ENCODE results near the gene PBX1. TPM values are rescaled to one million over a fixed set of nuclear protein-coding genes. Genes with fewer than 3 reads are reported as not detected.
A peak's percentile ranks its signal among the peaks of the same experiment; 100 is the strongest.

The PBX1 gene
- total and polyA plus RNA-seq, 8 donors = 17.3 to 113 (median 91.9) TPM

DNA sequence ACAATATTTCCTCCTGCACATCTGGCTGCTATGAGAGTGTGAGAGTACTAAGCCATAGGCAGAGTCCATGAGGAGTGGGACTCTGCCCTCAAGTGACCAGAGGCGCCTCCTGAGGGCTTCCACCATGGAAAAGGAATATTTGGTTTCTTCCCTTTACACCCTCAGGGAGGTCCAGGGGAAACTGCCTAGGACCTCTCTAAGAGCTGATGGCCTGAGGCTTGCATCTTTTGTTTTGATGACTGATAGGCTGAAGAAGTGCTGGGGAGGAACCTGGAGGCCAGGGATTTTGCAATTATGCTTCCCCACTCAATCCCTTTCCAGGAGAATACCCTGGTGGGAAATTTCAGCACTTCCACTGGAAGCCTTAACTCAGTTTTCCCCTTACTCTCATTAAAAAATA lies 111.0 kb downstream of the PBX1 start:
- no peaks in the 10 kb centered on the region for H3K9me3 ChIP-seq
- peaks cover 34 to 61% (median 60%) of the 10 kb centered on the region in 3 donors for H3K4me1 ChIP-seq
- no peaks in the 10 kb centered on the region for H3K27me3 ChIP-seq
- no peak for DNase-seq
- intact Hi-C loops (cut with DNase I) = no loop called here
- 95 to 98% methylated on average over 1 of the region's 1 CpG for WGBS, 2 donors
- no peak overlapping the region for H3K4me3 ChIP-seq
- TF ChIP-seq, protein P1, sequence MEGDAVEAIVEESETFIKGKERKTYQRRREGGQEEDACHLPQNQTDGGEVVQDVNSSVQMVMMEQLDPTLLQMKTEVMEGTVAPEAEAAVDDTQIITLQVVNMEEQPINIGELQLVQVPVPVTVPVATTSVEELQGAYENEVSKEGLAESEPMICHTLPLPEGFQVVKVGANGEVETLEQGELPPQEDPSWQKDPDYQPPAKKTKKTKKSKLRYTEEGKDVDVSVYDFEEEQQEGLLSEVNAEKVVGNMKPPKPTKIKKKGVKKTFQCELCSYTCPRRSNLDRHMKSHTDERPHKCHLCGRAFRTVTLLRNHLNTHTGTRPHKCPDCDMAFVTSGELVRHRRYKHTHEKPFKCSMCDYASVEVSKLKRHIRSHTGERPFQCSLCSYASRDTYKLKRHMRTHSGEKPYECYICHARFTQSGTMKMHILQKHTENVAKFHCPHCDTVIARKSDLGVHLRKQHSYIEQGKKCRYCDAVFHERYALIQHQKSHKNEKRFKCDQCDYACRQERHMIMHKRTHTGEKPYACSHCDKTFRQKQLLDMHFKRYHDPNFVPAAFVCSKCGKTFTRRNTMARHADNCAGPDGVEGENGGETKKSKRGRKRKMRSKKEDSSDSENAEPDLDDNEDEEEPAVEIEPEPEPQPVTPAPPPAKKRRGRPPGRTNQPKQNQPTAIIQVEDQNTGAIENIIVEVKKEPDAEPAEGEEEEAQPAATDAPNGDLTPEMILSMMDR (IDR thresholded peaks at IDR 0.05) = no peak
- ATAC-seq = no peak
- no peaks in the 10 kb centered on the region for H3K36me3 ChIP-seq
- no peak for FAIRE-seq
- peak overlapping the region in 1 of 4 donors; percentile 20 for H3K27ac ChIP-seq

DNA sequence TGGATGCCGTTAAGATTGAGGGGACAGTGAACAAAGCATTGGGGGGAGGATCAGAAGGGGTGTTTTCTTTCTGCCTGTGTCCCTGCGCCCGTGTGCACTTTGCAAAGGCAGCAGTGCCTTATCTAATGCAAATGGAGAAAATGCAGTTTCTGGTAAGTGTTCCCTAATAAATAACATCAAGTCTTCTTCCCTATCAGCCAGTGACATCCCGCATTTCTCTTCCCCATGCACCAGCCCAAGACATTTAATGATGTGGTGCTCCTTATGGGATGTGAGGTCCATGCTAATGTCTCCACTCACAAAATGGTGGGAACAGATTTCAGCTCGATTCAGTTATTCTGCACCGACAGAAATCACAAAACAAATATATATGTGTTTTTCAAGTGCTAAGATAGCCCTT lies 111.8 kb downstream of the PBX1 start:
- Histone ChIP-seq H3K36me3 (no peaks in the 10 kb centered on the region), H3K4me1 (peaks cover 34 to 65% (median 65%) of the 10 kb centered on the region in 3 donors), H3K9me3 (no peaks in the 10 kb centered on the region), H3K27me3 (no peaks in the 10 kb centered on the region), H3K4me3 (no peak overlapping the region), H3K27ac (peak overlapping the region in 1 of 4 donors; percentile 40)
- no peak for ATAC-seq
- TF ChIP-seq, protein P1 (IDR thresholded peaks at IDR 0.05) = no peak
- no peak for DNase-seq
- WGBS, 2 donors = 47 to 49% methylated on average over 6 of the region's 6 CpGs
- FAIRE-seq = no peak
- intact Hi-C loops (cut with DNase I) = no loop called here

DNA sequence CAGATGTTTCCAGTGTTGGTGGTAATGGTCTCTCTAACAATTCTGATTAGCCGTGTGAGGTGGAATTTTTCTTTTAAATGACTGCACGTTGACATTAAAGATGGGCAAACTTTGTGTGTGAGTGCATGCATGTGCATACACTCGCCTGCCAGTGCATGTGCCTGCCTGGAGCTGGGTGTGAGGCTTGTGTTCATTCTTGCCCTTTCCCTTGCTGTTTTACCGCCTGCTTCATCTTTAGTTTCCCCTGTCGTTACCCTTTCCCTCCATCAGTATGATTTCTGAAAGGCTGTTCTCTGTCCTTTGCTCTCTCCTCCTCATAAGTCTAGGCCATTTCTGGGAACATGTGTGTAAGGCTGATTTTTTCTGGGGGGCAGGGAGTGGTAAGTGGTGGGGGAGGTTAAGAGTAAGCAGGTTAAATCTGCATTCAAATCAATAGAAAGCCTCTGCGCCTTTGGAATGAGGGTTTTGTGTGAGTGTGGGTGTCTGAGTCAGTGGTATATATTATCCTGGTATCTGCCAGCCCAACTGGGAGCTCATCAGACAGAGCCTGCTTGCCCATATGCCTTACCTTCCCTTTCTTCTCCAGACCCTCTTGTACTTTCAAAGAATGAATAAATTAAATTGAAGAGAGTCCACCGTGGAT lies 112.5 kb downstream of the PBX1 start:
- 48 to 51% methylated on average over 7 of the region's 7 CpGs for WGBS, 2 donors
- TF ChIP-seq, protein P1 (IDR thresholded peaks at IDR 0.05) = no peak
- ATAC-seq (peak in 2 of 4 donors; percentile 13 to 17), DNase-seq (no peak), FAIRE-seq (no peak)
- no peaks in the 10 kb centered on the region for H3K36me3 ChIP-seq
- no peaks in the 10 kb centered on the region for H3K27me3 ChIP-seq
- intact Hi-C loops (cut with DNase I) = no loop called here
- peak overlapping the region in 2 of 4 donors; percentile 40 to 69 for H3K27ac ChIP-seq
- H3K4me3 ChIP-seq = no peak overlapping the region
- no peaks in the 10 kb centered on the region for H3K9me3 ChIP-seq
- peaks cover 39 to 71% (median 70%) of the 10 kb centered on the region in 3 donors for H3K4me1 ChIP-seq

GRCh38 chr1:164671966-164672571 lies 113.1 kb downstream of the PBX1 start:
- no peaks in the 10 kb centered on the region for H3K36me3 ChIP-seq
- peaks cover 35 to 70% (median 70%) of the 10 kb centered on the region in 3 donors for H3K4me1 ChIP-seq
- TF ChIP-seq, protein P1 (IDR thresholded peaks at IDR 0.05) = no peak
- intact Hi-C loops (cut with DNase I) = no loop called here
- no peak overlapping the region for H3K4me3 ChIP-seq
- no peaks in the 10 kb centered on the region for H3K9me3 ChIP-seq
- no peaks in the 10 kb centered on the region for H3K27me3 ChIP-seq
- DNase-seq (no peak), ATAC-seq (peak in 2 of 4 donors; percentile 36 to 44), FAIRE-seq (no peak)
- peak overlapping the region in 2 of 4 donors; percentile 40 to 69 for H3K27ac ChIP-seq
- 12 to 15% methylated on average over 7 of the region's 7 CpGs for WGBS, 2 donors

DNA sequence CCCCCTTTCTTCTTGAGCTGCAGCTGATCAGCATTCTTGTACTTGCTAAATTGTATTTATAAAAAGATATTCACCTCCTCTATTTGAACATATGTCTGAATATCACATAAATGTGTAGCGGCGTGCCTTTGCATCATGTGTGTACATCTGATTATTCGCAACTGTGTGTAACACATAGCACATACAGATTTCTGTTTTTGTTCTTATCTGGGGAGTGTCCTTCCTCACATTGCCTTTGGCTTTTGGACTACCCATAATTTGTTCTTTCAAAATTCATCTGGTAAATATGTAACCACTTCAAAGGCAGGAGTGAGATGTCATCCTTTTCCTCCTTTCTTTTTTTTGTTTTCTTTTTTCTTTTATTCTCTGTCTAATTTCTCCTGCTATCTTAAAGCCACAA lies 113.6 kb downstream of the PBX1 start:
- 39 to 49% methylated on average over 3 of the region's 3 CpGs for WGBS, 2 donors
- ATAC-seq (peak in 2 of 4 donors; percentile 3 to 8), DNase-seq (no peak), FAIRE-seq (no peak)
- Histone ChIP-seq H3K27me3 (no peaks in the 10 kb centered on the region), H3K27ac (peak overlapping the region in 2 of 4 donors; percentile 40 to 69), H3K9me3 (no peaks in the 10 kb centered on the region), H3K4me1 (peaks cover 32 to 66% (median 65%) of the 10 kb centered on the region in 3 donors), H3K36me3 (no peaks in the 10 kb centered on the region), H3K4me3 (no peak overlapping the region)
- TF ChIP-seq, protein P1 (IDR thresholded peaks at IDR 0.05) = no peak
- intact Hi-C loops (cut with DNase I) = no loop called here
